Measurements from ENCODE around the gene PTPRS. TPM values are rescaled to one million over a fixed set of nuclear protein-coding genes. Genes with fewer than 3 reads are reported as not detected.

PTPRS gene
- total RNA-seq, 4 donors from 2014 or later: 21.1 to 68.5 (median 42.3) TPM

GRCh38 chr19:5303208-5303607, 37.4 kb downstream of the PTPRS start:
- no peak overlapping the region for H3K4me3 ChIP-seq
- no peak overlapping the region for H3K27ac ChIP-seq
- ATAC-seq (no peak), DNase-seq (no peak)
- TF ChIP-seq, protein P1, sequence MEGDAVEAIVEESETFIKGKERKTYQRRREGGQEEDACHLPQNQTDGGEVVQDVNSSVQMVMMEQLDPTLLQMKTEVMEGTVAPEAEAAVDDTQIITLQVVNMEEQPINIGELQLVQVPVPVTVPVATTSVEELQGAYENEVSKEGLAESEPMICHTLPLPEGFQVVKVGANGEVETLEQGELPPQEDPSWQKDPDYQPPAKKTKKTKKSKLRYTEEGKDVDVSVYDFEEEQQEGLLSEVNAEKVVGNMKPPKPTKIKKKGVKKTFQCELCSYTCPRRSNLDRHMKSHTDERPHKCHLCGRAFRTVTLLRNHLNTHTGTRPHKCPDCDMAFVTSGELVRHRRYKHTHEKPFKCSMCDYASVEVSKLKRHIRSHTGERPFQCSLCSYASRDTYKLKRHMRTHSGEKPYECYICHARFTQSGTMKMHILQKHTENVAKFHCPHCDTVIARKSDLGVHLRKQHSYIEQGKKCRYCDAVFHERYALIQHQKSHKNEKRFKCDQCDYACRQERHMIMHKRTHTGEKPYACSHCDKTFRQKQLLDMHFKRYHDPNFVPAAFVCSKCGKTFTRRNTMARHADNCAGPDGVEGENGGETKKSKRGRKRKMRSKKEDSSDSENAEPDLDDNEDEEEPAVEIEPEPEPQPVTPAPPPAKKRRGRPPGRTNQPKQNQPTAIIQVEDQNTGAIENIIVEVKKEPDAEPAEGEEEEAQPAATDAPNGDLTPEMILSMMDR (IDR thresholded peaks at IDR 0.05 in 4 of 5, conservative IDR thresholded peaks at IDR 0.05 in 1 of 5): no peak
- TF ChIP-seq POLR2A (IDR thresholded peaks at IDR 0.05): no peak
- H3K36me3 ChIP-seq: no peaks in the 10 kb centered on the region
- in situ Hi-C loops (cut with MboI; ENCODE audit: low sequenced_read_pairs in 4 of 4): no loop called here
- H3K27me3 ChIP-seq: no peaks in the 10 kb centered on the region
- intact Hi-C loops (cut with DNase I; ENCODE audit: low total_unique reads): no loop called here
- H3K4me1 ChIP-seq: no peaks in the 10 kb centered on the region
- no peaks in the 10 kb centered on the region for H3K9me3 ChIP-seq

- TF ChIP-seq, protein P1 (IDR thresholded peaks at IDR 0.05 in 4 of 5, conservative IDR thresholded peaks at IDR 0.05 in 1 of 5): no peak
- no peak for TF ChIP-seq POLR2A (IDR thresholded peaks at IDR 0.05)
- H3K27ac ChIP-seq: no peak overlapping the region
- no peaks in the 10 kb centered on the region for H3K36me3 ChIP-seq
- H3K4me1 ChIP-seq: no peaks in the 10 kb centered on the region
- no peaks in the 10 kb centered on the region for H3K27me3 ChIP-seq
- intact Hi-C loops (cut with DNase I; ENCODE audit: low total_unique reads): no loop called here
- no peak overlapping the region for H3K4me3 ChIP-seq
- DNase-seq: no peak
- no peak for ATAC-seq
- no peaks in the 10 kb centered on the region for H3K9me3 ChIP-seq
- in situ Hi-C loops (cut with MboI; ENCODE audit: low sequenced_read_pairs in 4 of 4): no loop called here
Observed at GRCh38 chr19:5302396-5302795, 38.2 kb downstream of the PTPRS start.

DNA sequence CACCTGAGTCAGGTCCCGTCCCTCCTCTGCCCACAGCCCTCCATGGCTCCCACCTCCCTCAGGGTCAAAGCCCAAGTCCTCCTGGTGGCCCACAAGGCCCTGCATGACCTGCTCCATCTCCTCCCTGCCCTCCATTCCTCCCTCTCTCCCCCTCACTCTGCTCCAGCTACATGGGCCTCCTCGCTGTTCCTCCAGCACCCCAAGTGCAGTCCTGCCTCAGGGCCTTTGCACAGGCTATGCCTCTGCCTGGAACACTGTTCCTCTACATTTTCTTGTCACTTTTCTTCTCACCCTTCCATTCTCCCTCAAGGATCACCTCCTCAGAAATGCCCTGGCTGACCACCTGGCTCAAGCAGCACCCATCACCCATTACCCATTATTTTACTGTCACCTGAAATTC, 41.5 kb downstream of the PTPRS start:
- H3K9me3 ChIP-seq: no peaks in the 10 kb centered on the region
- no peak overlapping the region for H3K4me3 ChIP-seq
- in situ Hi-C loops (cut with MboI; ENCODE audit: low sequenced_read_pairs in 4 of 4): no loop called here
- no peak overlapping the region for H3K27ac ChIP-seq
- H3K27me3 ChIP-seq: no peaks in the 10 kb centered on the region
- DNase-seq: no peak
- no peak for ATAC-seq
- TF ChIP-seq POLR2A (IDR thresholded peaks at IDR 0.05): no peak
- TF ChIP-seq, protein P1 (IDR thresholded peaks at IDR 0.05 in 4 of 5, conservative IDR thresholded peaks at IDR 0.05 in 1 of 5): no peak
- no peaks in the 10 kb centered on the region for H3K36me3 ChIP-seq
- intact Hi-C loops (cut with DNase I; ENCODE audit: low total_unique reads): no loop called here
- H3K4me1 ChIP-seq: no peaks in the 10 kb centered on the region

- H3K9me3 ChIP-seq: no peaks in the 10 kb centered on the region
- no peak overlapping the region for H3K4me3 ChIP-seq
- intact Hi-C loops (cut with DNase I; ENCODE audit: low total_unique reads) (no loop called here), in situ Hi-C loops (cut with MboI; ENCODE audit: low sequenced_read_pairs in 4 of 4) (no loop called here)
- H3K27me3 ChIP-seq: no peaks in the 10 kb centered on the region
- no peak for ATAC-seq
- no peaks in the 10 kb centered on the region for H3K36me3 ChIP-seq
- peaks cover 0 to 6% of the 10 kb centered on the region in 2 donors for H3K4me1 ChIP-seq
- no peak for DNase-seq
- TF ChIP-seq, protein P1 (IDR thresholded peaks at IDR 0.05 in 4 of 5, conservative IDR thresholded peaks at IDR 0.05 in 1 of 5): no peak
- TF ChIP-seq POLR2A (IDR thresholded peaks at IDR 0.05): no peak
- no peak overlapping the region for H3K27ac ChIP-seq
Observed at GRCh38 chr19:5298471-5298901, 42.1 kb downstream of the PTPRS start.

- Histone ChIP-seq H3K4me3 (no peak overlapping the region), H3K27ac (no peak overlapping the region), H3K9me3 (no peaks in the 10 kb centered on the region), H3K27me3 (no peaks in the 10 kb centered on the region), H3K4me1 (peaks cover 0 to 13% of the 10 kb centered on the region in 2 donors), H3K36me3 (no peaks in the 10 kb centered on the region)
- in situ Hi-C loops (cut with MboI; ENCODE audit: low sequenced_read_pairs in 4 of 4): no loop called here
- ATAC-seq (no peak), DNase-seq (no peak)
- intact Hi-C loops (cut with DNase I; ENCODE audit: low total_unique reads): no loop called here
- TF ChIP-seq, protein P1 (IDR thresholded peaks at IDR 0.05 in 4 of 5, conservative IDR thresholded peaks at IDR 0.05 in 1 of 5): no peak
- no peak for TF ChIP-seq POLR2A (IDR thresholded peaks at IDR 0.05)
Observed at GRCh38 chr19:5297272-5297669, 43.3 kb downstream of the PTPRS start.
